ENCODE measurements around the gene PNPO. TPM values are rescaled to one million over a fixed set of nuclear protein-coding genes. Genes with fewer than 3 reads are reported as not detected.

Gene PNPO
- total RNA-seq, result 100 to 1,000 TPM in 1 of 2 donors, 10 to 100 TPM in 1; 27.8 to 102 TPM
- polyA plus RNA-seq, result 10 to 100 TPM; 49.7 to 52.9 TPM

- no peaks in the 10 kb centered on the region for H3K9me3 ChIP-seq (ENCODE audit: control insufficient read depth in 4 of 4, low read length in 3 of 4)
- DNase-seq (ENCODE audit: low spot score), result peak; percentile 89
- H3K4me3 ChIP-seq (ENCODE audit: low read depth in 1 of 3, low read length in 3 of 3), result peak within 1 kb of the TSS; percentile 66 to 83 (median 82)
- WGBS, result under 1% methylated on average over 50 of the region's 50 CpGs
- H3K27me3 ChIP-seq (ENCODE audit: control insufficient read depth in 4 of 4, insufficient read depth in 4 of 4, low read length in 3 of 4), result no peaks in the 10 kb centered on the region
- peak within 1 kb of the TSS; percentile 96 to 99 for H3K27ac ChIP-seq (ENCODE audit: low read depth in 1 of 2, low read length in 2 of 2)
- H3K9ac ChIP-seq (ENCODE audit: low read depth in 1 of 2, low read length in 2 of 2), result peak within 1 kb of the TSS; percentile 79 to 96
- peaks cover 7 to 54% (median 42%) of the 10 kb centered on the region in 4 donors for H3K4me1 ChIP-seq (ENCODE audit: control insufficient read depth in 4 of 4, insufficient read depth in 4 of 4, low read length in 3 of 4)
- H3K36me3 ChIP-seq (ENCODE audit: control insufficient read depth in 4 of 4, insufficient read depth in 3 of 4, low read depth in 1 of 4, low read length in 3 of 4), result peaks cover 0 to 7% (median 4%) of the 10 kb centered on the region in 4 donors
- TF ChIP-seq MAX (IDR thresholded peaks at IDR 0.05), result peak; percentile 98
- TF ChIP-seq YY1 (IDR thresholded peaks at IDR 0.05), result peak; percentile 46
- no peak for TF ChIP-seq FOXA1 (IDR thresholded peaks at IDR 0.05)
- TF ChIP-seq ATF3 (IDR thresholded peaks at IDR 0.05), result peak; percentile 94
- TF ChIP-seq REST (IDR thresholded peaks at IDR 0.05), result peak; percentile 86
- TF ChIP-seq FOXA2 (IDR thresholded peaks at IDR 0.05), result no peak
- no peak for TF ChIP-seq CTCF (IDR thresholded peaks at IDR 0.05; ENCODE audit: low read depth, low read length, missing input control)
- peak in 1 of 2 donors; percentile 75 for TF ChIP-seq GABPA (IDR thresholded peaks at IDR 0.05 in 1 of 2, conservative IDR thresholded peaks at IDR 0.05 in 1 of 2)
- TF ChIP-seq RAD21 (IDR thresholded peaks at IDR 0.05), result peak; percentile 6 to 27
- no peak for TF ChIP-seq EGR1 (IDR thresholded peaks at IDR 0.05; ENCODE audit: low read depth in 2 of 2)
- TF ChIP-seq HNF4A (conservative IDR thresholded peaks at IDR 0.05), result peak; percentile 80 to 87
- peak; percentile 49 for TF ChIP-seq ZBTB33 (IDR thresholded peaks at IDR 0.05)
- TF ChIP-seq JUND (IDR thresholded peaks at IDR 0.05), result peak; percentile 39 to 76
- peak; percentile 85 for TF ChIP-seq HNF4G (IDR thresholded peaks at IDR 0.05)
- TF ChIP-seq RXRA (IDR thresholded peaks at IDR 0.05), result peak; percentile 84 to 87
- TF ChIP-seq NR2F2 (IDR thresholded peaks at IDR 0.05), result peak; percentile 28
- peak; percentile 50 for TF ChIP-seq TAF1 (conservative IDR thresholded peaks at IDR 0.05)
- peak; percentile 99 for TF ChIP-seq SP1 (IDR thresholded peaks at IDR 0.05)
Measured at GRCh38 chr17:47941246-47942095, at the start of gene PNPO. Gene PNPO (plus strand): TSS chr17:47941571. CDS start chr17:47941676, 105 bp downstream.
